GM19397 (cell line): ENCODE results near the gene MBD5.
"Not testable (repeated sequence)": the region's sequence is repeated elsewhere in the genome, so short reads cannot be mapped to it uniquely, and the experiment has no call there.

Experiments
- ATAC-seq: cut with Tn5 transposase; IDR thresholded peaks from one replicate; pipeline ENCODE4 v1.9.1; 2021; ENCODE audit warnings: mild to moderate bottlenecking, moderate library complexity; ENCODE audit not compliant: unreplicated experiment

The MBD5 gene

GRCh38 chr2:148021059-148021861, at the start of gene MBD5:
Gene MBD5 (plus strand): TSS chr2:148021091.
- peak; percentile 37 for ATAC-seq

- no peak for ATAC-seq
These were observed 44.8 kb upstream of the MBD5 start for GRCh38 chr2:147976102-147976501.

GRCh38 chr2:147977679-147978078, 43.2 kb upstream of the MBD5 start:
- ATAC-seq = no peak

GRCh38 chr2:147980940-147981528, 39.9 kb upstream of the MBD5 start:
- no peak for ATAC-seq

GRCh38 chr2:147989102-147989501, 31.8 kb upstream of the MBD5 start:
- no peak for ATAC-seq

GRCh38 chr2:147989809-147990403, 31.0 kb upstream of the MBD5 start:
- ATAC-seq = peak; percentile 75

- not testable (repeated sequence) for ATAC-seq
These were observed 25.9 kb upstream of the MBD5 start for GRCh38 chr2:147994965-147995364.

- ATAC-seq = no peak
These were observed 24.1 kb upstream of the MBD5 start for GRCh38 chr2:147996828-147997227.

GRCh38 chr2:147998203-147998602, 22.7 kb upstream of the MBD5 start:
- ATAC-seq = no peak

- no peak for ATAC-seq
These were observed 21.8 kb upstream of the MBD5 start for GRCh38 chr2:147999126-147999525.

GRCh38 chr2:148000095-148000494, 20.8 kb upstream of the MBD5 start:
- no peak for ATAC-seq

- not testable (repeated sequence) for ATAC-seq
These were observed 18.5 kb upstream of the MBD5 start for GRCh38 chr2:148002420-148002819.

- no peak for ATAC-seq
These were observed 14.5 kb upstream of the MBD5 start for GRCh38 chr2:148006249-148007007.

GRCh38 chr2:148007219-148007900, 13.5 kb upstream of the MBD5 start:
- no peak for ATAC-seq

- not testable (repeated sequence) for ATAC-seq
These were observed 12.5 kb upstream of the MBD5 start for GRCh38 chr2:148008411-148008810.

- ATAC-seq = no peak
These were observed 7.0 kb upstream of the MBD5 start for GRCh38 chr2:148013876-148014275.

- no peak for ATAC-seq
These were observed 6.3 kb upstream of the MBD5 start for GRCh38 chr2:148014616-148015015.

- ATAC-seq = peak; percentile 82
These were observed 506 bp upstream of the MBD5 start, which contains the start of gene ORC4 for GRCh38 chr2:148020111-148021058. Gene ORC4 (minus strand): TSS chr2:148020737. CDS start chr2:147975958, 44,779 bp downstream.

GRCh38 chr2:148021886-148022285, 995 bp downstream of the MBD5 start:
- ATAC-seq = no peak

- no peak for ATAC-seq
These were observed 1.5 kb downstream of the MBD5 start for GRCh38 chr2:148022351-148022750.
